Mammary epithelial cell (primary cell): ENCODE measurements around the gene TAF12.

ENCODE experiments used
- EZH2 ChIP-seq: IDR thresholded peaks from 2 replicates; pipeline ENCODE4 v1.6.1; 2012; ENCODE audit warnings: low read length, inconsistent platforms, borderline replicate concordance
- TF ChIP-seq, protein P1 (sequence below), 2 donors: IDR thresholded peaks in 1 of 2; conservative IDR thresholded peaks in 1 of 2; 2 replicates each; pipeline ENCODE4 v1.5.1; 2011 to 2012; ENCODE audit warnings: inconsistent platforms in 2 of 2, low read length in 2 of 2, mild to moderate bottlenecking in 2 of 2, control low read depth in 1 of 2, low read depth in 1 of 2; ENCODE audit not compliant: insufficient read depth in 1 of 2; ENCODE audit errors: extremely low read depth in 1 of 2

GRCh38 chr1:28580722-28581530, 61.9 kb downstream of the TAF12 start:
- TF ChIP-seq, protein P1, sequence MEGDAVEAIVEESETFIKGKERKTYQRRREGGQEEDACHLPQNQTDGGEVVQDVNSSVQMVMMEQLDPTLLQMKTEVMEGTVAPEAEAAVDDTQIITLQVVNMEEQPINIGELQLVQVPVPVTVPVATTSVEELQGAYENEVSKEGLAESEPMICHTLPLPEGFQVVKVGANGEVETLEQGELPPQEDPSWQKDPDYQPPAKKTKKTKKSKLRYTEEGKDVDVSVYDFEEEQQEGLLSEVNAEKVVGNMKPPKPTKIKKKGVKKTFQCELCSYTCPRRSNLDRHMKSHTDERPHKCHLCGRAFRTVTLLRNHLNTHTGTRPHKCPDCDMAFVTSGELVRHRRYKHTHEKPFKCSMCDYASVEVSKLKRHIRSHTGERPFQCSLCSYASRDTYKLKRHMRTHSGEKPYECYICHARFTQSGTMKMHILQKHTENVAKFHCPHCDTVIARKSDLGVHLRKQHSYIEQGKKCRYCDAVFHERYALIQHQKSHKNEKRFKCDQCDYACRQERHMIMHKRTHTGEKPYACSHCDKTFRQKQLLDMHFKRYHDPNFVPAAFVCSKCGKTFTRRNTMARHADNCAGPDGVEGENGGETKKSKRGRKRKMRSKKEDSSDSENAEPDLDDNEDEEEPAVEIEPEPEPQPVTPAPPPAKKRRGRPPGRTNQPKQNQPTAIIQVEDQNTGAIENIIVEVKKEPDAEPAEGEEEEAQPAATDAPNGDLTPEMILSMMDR (conservative IDR thresholded peaks at IDR 0.05 in 1 of 2, IDR thresholded peaks at IDR 0.05 in 1 of 2; ENCODE audit: extremely low read depth in 1 of 2, insufficient read depth in 1 of 2, low read depth in 1 of 2, low read length in 2 of 2) = peak in 1 of 2 donors; percentile 30
- no peak for TF ChIP-seq EZH2
